K562 (cell line): ENCODE results near the gene ACTL8. TPM values are rescaled to one million over a fixed set of nuclear protein-coding genes. Genes with fewer than 3 reads are reported as not detected.

Source experiments
- ATAC-seq: fragments of 200-7000 bp; cut with Tn5 transposase; 3 replicates; pipeline ENCODE4 v1.9.1; 2020; ENCODE audit warnings: moderate library complexity
- BruUV-seq: library from RNA; stranded (reverse); fragments of 400-500 nt; replicated peaks from 2 replicates; lab custom pipeline; 2021; lab: Mats Ljungman, UMichigan
- CTCF ChIA-PET: fragments of 300-600 bp; formaldehyde crosslinking; extraction: SDS; loops from one replicate; lab custom pipeline; 2021; ENCODE audit warnings: low intra/inter-chr PET ratio; lab: Yijun Ruan, JAX
- POLR2A ChIA-PET: fragments of 300-600, 350-650 bp; sonication (Branson Sonifier 250); formaldehyde crosslinking; extraction: SDS; loops from one replicate; lab custom pipeline; 2021; ENCODE audit warnings: antibody characterized with exemption, inconsistent platforms; lab: Yijun Ruan, JAX
- DNase-seq, 4 experiments: peaks; one replicate each; pipeline versions ENCODE4 v3.0.0 to v3.0.0-alpha.2; 2011 to 2018; ENCODE audit warnings: low spot score in 3 of 4, mixed read lengths in 3 of 4; ENCODE audit errors: extremely low read depth in 1 of 4
- FAIRE-seq: peaks from 2 replicates; lab custom pipeline; 2011; peaks lifted over from hg19 to GRCh38; lab: Jason Lieb, UNC
- H2AFZ ChIP-seq: 2 replicates; pipeline ENCODE4 v1.6.0; 2011; ENCODE audit warnings: low read depth, low read length, control low read depth, inconsistent platforms
- H3K27ac ChIP-seq: fragments of 200-600 bp; 3 replicates; pipeline ENCODE4 v1.8.0; 2011; ENCODE audit warnings: low read depth, mild to moderate bottlenecking, control low read depth, inconsistent platforms, low read length, moderate library complexity, mixed read lengths; ENCODE audit errors: extremely low read depth
- H3K27me3 ChIP-seq, 2 experiments: fragments of 300-600 bp in 1 of 2; 2 replicates in 1 of 2; 3 replicates in 1 of 2; pipeline versions ENCODE4 v1.6.0 to v1.8.0; 2011; ENCODE audit warnings: inconsistent platforms in 2 of 2, low read length in 2 of 2, mild to moderate bottlenecking in 1 of 2, mixed read lengths in 1 of 2, moderate library complexity in 1 of 2; ENCODE audit not compliant: control insufficient read depth in 2 of 2, insufficient read depth in 2 of 2
- H3K36me3 ChIP-seq: fragments of 300-600 bp; 3 replicates; pipeline ENCODE4 v1.8.0; 2011; ENCODE audit warnings: mild to moderate bottlenecking, low read length, inconsistent platforms; ENCODE audit not compliant: control insufficient read depth, insufficient read depth
- H3K4me1 ChIP-seq, 2 experiments: fragments of 200-600 bp in 1 of 2; replicated peaks in 1 of 2; 2 replicates in 1 of 2; 3 replicates in 1 of 2; pipeline versions ENCODE4 v1.5.1 to v1.8.0; 2011; ENCODE audit warnings: inconsistent platforms in 2 of 2, low read length in 2 of 2, mild to moderate bottlenecking in 1 of 2, mixed read lengths in 1 of 2, moderate library complexity in 1 of 2; ENCODE audit not compliant: control insufficient read depth in 2 of 2, insufficient read depth in 2 of 2
- H3K4me2 ChIP-seq: 2 replicates; pipeline ENCODE4 v1.6.1; 2011; ENCODE audit warnings: low read length, control low read depth, inconsistent platforms, mixed read lengths; ENCODE audit not compliant: insufficient read depth
- H3K4me3 ChIP-seq: fragments of 200-600 bp; sonication (generic), shearing (Covaris generic); 2 replicates; pipeline ENCODE4 v1.5.1; 2016; ENCODE audit warnings: control low read depth, inconsistent platforms
- H3K79me2 ChIP-seq: fragments of 200-600 bp; 3 replicates; pipeline ENCODE4 v1.8.0; 2011; ENCODE audit warnings: low read length, inconsistent platforms; ENCODE audit not compliant: control insufficient read depth, insufficient read depth
- H3K9ac ChIP-seq, 2 experiments: 2 replicates each; pipeline versions ENCODE4 v1.6.0 to v1.6.1; 2011; ENCODE audit warnings: low read depth in 2 of 2, low read length in 2 of 2, control low read depth in 1 of 2, inconsistent platforms in 1 of 2, mild to moderate bottlenecking in 1 of 2, mixed read lengths in 1 of 2; ENCODE audit not compliant: insufficient read depth in 1 of 2
- H3K9me1 ChIP-seq: one replicate; pipeline ENCODE4 v1.6.0; 2011; ENCODE audit warnings: inconsistent platforms, mild to moderate bottlenecking, low read length, moderate library complexity; ENCODE audit not compliant: control insufficient read depth, insufficient read depth
- H3K9me3 ChIP-seq: replicated peaks from 2 replicates; pipeline ENCODE4 v1.5.1; 2011; ENCODE audit warnings: low read depth, low read length, inconsistent platforms; ENCODE audit not compliant: control insufficient read depth, insufficient read depth
- H4K20me1 ChIP-seq: replicated peaks from 2 replicates; pipeline ENCODE4 v1.6.1; 2011; ENCODE audit warnings: low read length, inconsistent platforms, mixed read lengths; ENCODE audit not compliant: control insufficient read depth, insufficient read depth
- IRF2 ChIP-seq: sonication (generic); formaldehyde crosslinking; IDR thresholded peaks from 2 replicates; pipeline ENCODE4 v1.8.1; 2022; ENCODE audit warnings: mild to moderate bottlenecking, missing genetic modification reagents
- MTA2 ChIP-seq: fragments of 450-650 bp; IDR thresholded peaks from 2 replicates; pipeline ENCODE4 v1.6.1; 2016; ENCODE audit warnings: low read depth
- NFYB ChIP-seq: IDR thresholded peaks from 2 replicates; pipeline ENCODE4 v1.6.1; 2011; ENCODE audit warnings: mild to moderate bottlenecking, moderate library complexity; ENCODE audit not compliant: insufficient read length; ENCODE audit errors: extremely low read depth
- RAD51 ChIP-seq: fragments of 450-650 bp; IDR thresholded peaks from 2 replicates; pipeline ENCODE4 v1.7.1; 2016; ENCODE audit warnings: low read depth, mild to moderate bottlenecking, borderline replicate concordance
- RHOXF2B ChIP-seq: fragments of 250-450 bp; sonication (Bioruptor Pico); conservative IDR thresholded peaks from 2 replicates; pipeline ENCODE4 v1.5.1; 2021
- USF2 ChIP-seq: sonication (generic); formaldehyde crosslinking; IDR thresholded peaks from 2 replicates; pipeline ENCODE4 v1.5.0; 2020; ENCODE audit warnings: missing genetic modification reagents
- ZEB2 ChIP-seq: fragments of 450-650 bp; IDR thresholded peaks from 2 replicates; pipeline ENCODE4 v1.6.1; 2016
- in situ Hi-C: fragments of 300-500 bp; cut with MboI; formaldehyde crosslinking; loops from 4 replicates; pipeline ENCODE4 v1.15.0; 2018; ENCODE audit warnings: inconsistent platforms, mixed read lengths
- intact Hi-C: fragments of 100-400 bp; cut with micrococcal nuclease; formaldehyde crosslinking; loops from 2 replicates; pipeline ENCODE4 v1.14.2; 2022
- polyA plus RNA-seq, 8 experiments: library from polyadenylated mRNA; depleted of rRNA in 4 of 8; stranded (reverse) in 5 of 8; unstranded in 3 of 8; fragments of >200 nt; fragmentation: Nextera tagmentation in 2 of 8; fragmentation: Illumina TruSeq in 1 of 8; extraction: Ambion mirVana in 2 of 8; extraction: Trizol in 1 of 8; gene quantifications; 2 replicates each; pipeline versions ENCODE4 v1.2.1 to v1.2.3, GENCODE V29; 2011 to 2014; ENCODE audit warnings: inconsistent platforms in 1 of 8, missing spikeins in 1 of 8
- total RNA-seq, 7 experiments: library from RNA; depleted of rRNA in 6 of 7; stranded (reverse); fragments of >200 nt in 6 of 7; fragmentation: Illumina TruSeq in 2 of 7; extraction: Trizol in 2 of 7; gene quantifications; 2 replicates each; pipeline versions ENCODE4 v1.2.1 to v1.2.3, GENCODE V29; 2011 to 2021; ENCODE audit warnings: low replicate concordance in 1 of 7
- TF ChIP-seq, protein P1 (sequence below): fragments of 250-450 bp; sonication (Bioruptor Pico); IDR thresholded peaks from 2 replicates; pipeline ENCODE4 v1.9.0; 2021; ENCODE audit warnings: mild to moderate bottlenecking

The ACTL8 gene
- total and polyA plus RNA-seq, 9 of the 15 experiments (the other 6 are each of a cell fraction or from before 2014, with no cell fraction given), result 0.30 to 3.3 (median 1.6) TPM

DNA sequence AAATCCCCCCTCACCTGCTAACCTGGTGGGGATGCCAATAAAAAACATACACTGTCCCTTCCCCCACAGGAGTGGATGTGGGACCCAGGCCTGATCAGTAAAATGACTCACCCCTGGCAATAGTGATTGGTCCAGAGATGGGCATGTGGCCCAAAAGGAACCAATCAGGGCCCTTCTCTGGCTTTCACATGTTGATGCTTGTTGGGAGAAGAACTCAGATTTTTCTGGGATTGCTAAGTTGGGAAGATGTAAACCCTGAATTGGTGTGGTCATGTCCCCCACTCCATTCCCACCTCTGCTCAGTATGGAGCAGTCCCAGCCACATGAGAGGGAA, 43.6 kb upstream of the ACTL8 start:
- ChIA-PET CTCF (no interaction called here), POLR2A (no interaction called here)
- Histone ChIP-seq H3K4me1 (no peaks in the 10 kb centered on the region), H4K20me1 (peaks cover 3% of the 10 kb centered on the region; the same call in 1 of the 2 replicates), H3K79me2 (no peaks in the 10 kb centered on the region), H3K4me3 (no peak overlapping the region), H3K36me3 (no peaks in the 10 kb centered on the region), H3K27ac (no peak overlapping the region), H3K9ac (no peak overlapping the region), H3K9me3 (no peaks in the 10 kb centered on the region), H2AFZ (no peak overlapping the region), H3K27me3 (peaks cover 11 to 38% of the 10 kb centered on the region in 2 experiments; a peak in 3 of 5 replicates), H3K9me1 (no peaks in the 10 kb centered on the region), H3K4me2 (no peak overlapping the region)
- TF ChIP-seq NFYB (peak; percentile 29), ZEB2 (no peak), USF2 (CRISPR knock-in tag) (peak; percentile 67), RHOXF2B (no peak), RAD51 (peak; percentile 33; the same call in 1 of the 2 replicates), MTA2 (no peak), IRF2 (CRISPR knock-in tag) (no peak)
- TF ChIP-seq, protein P1, sequence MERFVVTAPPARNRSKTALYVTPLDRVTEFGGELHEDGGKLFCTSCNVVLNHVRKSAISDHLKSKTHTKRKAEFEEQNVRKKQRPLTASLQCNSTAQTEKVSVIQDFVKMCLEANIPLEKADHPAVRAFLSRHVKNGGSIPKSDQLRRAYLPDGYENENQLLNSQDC (CRISPR knock-in tag), result no peak
- peak in 3 of 4 experiments; percentile 44 to 61 (median 60) for DNase-seq
- no peak for ATAC-seq
- BruUV-seq, result no TSS peak
- intact Hi-C loops (no loop called here), in situ Hi-C loops (no loop called here)
- FAIRE-seq, result no peak
